ENCODE data around the gene EED.
"Not testable (repeated sequence)": the region's sequence is repeated elsewhere in the genome, so short reads cannot be mapped to it uniquely, and the experiment has no call there.

EED gene

GRCh38 chr11:86291466-86292262 is 47.1 kb downstream of the EED start:
- peak in 4 of 14 donors; percentile 0 to 10 (median 8) for DNase-seq

DNA sequence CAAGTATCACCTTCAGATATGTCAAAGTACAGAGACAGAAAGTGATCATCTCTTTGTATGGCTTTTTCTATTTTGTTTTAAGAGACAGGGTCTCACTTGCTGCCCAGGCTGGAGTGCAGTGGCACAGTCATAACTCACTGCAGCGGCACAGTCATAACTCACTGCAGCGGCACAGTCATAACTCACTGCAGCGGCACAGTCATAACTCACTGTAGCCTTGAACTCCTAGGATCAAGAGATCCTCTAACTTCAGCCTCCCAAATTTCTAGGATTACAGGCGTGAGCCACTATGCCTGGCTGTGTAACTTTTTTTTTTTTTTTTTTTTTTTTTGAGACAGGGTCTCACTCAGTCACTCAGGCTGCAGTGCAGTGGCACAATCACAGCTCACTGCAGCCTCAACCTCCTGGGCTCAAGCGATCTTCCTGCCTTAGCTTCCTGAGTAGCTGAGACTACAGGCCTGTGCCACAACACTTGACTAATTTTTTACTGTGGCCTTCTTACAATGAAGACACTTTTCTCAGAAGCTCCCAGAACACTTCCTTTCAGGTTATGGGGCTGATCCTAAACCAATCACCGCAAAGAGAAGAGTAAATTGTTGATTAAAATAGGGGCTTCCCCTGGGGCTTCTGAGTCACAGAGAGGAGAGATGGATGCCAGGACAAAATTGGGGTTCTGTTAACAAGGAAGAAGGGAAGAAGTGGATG is 48.5 kb downstream of the EED start:
- no peak for DNase-seq

- DNase-seq = no peak
Observed at GRCh38 chr11:86294026-86294425, 49.5 kb downstream of the EED start.

- DNase-seq = no peak
Observed at GRCh38 chr11:86301742-86302091, 57.2 kb downstream of the EED start.

DNA sequence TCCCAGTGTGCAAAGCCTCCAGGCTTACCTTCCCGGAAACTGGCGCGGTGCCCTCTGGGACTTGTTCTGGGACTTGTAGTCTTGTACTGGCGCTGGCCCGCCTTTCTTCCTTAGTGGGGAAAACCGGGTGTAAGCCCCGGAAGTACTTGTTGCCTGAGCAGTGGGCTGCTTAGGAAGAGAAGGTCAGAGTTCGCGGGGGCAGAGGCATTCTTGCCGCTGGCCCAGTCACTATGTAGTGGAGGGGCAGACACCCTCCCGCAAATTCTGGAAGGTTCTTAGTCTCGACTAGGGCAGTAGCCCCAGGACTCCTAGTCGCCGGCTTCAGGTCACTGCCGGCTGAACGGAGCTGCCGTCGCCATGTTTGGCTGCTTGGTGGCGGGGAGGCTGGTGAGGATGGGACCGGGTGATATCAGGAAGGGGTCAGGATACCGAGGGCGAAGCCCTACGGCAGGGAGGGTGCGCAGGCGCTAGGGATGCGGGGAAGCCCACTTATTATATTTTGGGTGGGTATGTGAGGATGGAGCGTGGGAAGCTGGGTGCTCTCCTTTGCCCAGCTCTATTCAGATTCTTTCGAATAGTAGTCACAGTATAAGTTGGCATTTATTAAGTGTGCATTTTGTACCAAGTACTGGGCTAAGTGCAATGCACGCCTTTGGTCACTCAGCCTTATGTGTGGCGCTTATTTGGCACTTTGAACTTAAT is 57.7 kb downstream of the EED start, which contains the start of gene HIKESHI:
HIKESHI (plus strand) TSS at position 149 of the 702 bp plus-strand sequence; CDS start at position 358, 209 bp downstream.
- peak; percentile 74 to 99 (median 97) for DNase-seq

DNA sequence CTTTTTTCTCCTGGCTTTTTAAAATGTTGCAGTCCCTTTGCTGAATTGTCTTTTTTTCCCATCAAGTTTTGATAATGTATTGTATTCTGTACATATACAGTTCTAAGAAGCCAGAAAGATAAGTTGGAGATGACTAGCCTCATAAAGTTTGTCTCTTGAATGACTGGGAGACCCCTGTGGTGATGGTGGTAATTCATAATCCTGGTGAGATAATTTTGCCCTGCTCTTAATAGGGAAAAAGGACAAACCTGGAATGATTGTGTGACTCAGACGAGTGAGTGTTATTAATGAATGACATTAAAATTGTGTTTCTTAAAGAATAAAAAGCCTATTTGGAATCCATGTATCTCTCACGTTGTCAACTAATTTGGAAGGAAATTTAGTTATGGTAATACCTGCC is 58.7 kb downstream of the EED start:
- no peak for DNase-seq

DNA sequence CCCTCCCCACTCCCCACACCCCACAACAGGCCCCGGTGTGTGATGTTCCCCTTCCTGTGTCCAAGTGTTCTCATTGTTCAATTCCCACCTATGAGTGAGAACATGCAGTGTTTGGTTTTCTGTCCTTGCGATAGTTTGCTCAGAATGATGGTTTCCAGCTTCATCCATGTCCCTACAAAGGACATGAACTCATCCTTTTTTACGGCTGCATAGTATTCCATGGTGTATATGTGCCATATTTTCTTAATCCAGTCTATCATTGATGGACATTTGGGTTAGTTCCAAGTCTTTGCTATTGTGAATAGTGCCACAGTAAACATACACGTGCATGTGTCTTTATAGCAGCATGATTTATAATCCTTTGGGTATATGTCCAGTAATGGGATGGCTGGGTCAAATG is 64.2 kb downstream of the EED start:
- not testable (repeated sequence) for DNase-seq

DNA sequence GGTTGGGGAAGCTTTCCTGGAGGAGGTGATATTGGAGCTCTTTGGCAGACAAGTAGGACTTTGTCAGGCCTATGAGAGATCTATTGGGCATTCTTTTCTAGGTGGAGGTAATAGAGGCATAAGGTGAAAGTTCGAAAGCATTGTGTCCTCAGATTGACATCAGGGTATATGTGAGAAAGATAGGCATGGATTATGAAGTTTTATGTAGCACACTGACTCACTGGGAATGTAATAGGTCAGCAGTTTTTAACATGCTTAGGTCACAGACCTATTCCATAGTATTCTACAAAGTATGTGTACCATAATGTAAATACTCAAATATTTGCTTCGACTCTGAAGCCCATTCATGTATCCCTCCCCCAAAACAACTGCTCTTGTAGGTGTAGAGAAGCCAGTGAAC is 69.2 kb downstream of the EED start:
- no peak for DNase-seq

GRCh38 chr11:86314636-86315035 is 70.1 kb downstream of the EED start:
- no peak for DNase-seq
